GM21825 (cell line): ENCODE data around the gene TBC1D9B.
"Not testable (repeated sequence)": the region's sequence is repeated elsewhere in the genome, so short reads cannot be mapped to it uniquely, and the experiment has no call there.

Experiments used
- ATAC-seq: cut with Tn5 transposase; IDR thresholded peaks from one replicate; pipeline ENCODE4 v1.9.1; 2021; ENCODE audit warnings: mild to moderate bottlenecking, moderate library complexity; ENCODE audit not compliant: unreplicated experiment

The TBC1D9B gene

DNA sequence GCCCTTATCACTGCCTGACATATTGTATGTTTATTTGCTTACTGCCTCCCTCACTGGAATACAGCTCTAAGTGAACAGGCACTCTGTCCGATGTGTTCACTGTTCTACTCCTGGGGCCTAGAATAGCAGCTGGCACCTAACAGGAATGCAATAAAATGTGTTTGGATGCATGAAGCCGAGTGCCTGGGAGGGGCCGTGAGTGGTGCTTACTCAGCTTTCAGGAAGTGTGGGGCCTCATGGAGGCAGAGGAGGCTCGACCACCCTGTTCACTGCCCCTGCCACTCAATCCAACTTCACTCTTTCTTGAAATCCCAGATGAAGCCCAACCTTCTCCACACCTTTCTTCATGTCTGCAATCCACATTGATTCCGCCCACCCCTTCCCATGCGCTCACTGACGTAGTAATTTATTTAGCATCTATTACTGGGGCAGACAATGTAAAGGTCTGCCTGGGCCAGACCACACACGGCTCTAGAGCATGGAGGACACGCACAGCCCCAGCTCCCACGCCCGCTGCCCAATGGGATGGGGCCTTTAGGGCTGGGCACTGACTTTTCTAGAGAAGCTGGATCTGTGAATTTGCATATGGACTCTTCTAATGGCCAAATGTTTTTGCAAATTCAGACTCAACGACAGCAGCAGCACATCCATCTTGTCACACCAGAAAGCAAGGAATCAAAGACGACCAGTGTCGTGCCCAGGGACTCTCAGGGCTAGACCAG, 21.3 kb downstream of the TBC1D9B start:
- ATAC-seq, result no peak

DNA sequence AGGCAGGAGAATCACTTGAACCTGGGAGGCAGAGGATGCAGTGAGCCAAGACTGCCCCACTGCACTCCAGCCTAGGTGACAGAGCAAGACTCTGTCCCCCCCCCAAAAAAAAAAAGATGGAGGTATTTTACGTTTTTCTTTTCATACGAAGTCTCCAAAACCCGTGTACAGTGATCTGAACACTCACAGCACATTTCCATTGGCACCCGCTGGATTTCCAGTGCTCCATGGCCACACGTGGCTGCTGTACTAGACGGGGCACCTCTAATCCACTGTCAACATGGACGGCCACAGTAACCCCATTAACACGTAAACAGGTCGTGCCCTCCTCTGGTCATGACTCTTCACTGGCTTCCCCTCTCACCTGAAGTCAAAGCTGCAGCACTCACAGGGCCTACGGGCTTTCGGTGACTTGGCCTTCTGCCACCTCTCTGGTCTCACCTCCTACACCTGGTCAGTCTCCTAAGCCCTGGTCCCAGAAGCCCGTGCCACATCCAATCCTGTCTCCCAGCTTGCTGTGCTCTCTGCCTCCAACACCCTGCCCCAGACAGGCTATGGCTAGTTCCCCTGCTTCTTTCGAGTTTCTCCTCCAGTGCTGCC, 22.1 kb downstream of the TBC1D9B start:
- ATAC-seq, result no peak

DNA sequence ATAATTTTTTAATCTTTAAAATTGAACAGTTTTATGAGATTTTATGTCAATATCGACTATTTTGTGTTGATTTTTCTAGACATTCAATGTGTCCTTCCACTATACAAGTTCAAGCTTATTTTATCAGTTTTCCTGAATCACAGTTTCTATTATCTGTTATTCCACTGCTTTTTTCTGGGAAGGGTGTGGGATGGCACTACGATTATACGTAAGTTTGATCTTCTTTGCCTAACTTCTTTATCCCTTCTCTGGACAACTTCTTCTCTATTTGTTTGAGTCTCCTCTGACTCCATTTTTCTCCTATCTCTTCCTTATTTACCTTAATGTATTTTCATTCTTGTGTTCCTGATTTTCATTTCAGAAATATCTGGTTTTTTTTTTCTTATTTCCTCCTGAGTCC, 24.5 kb downstream of the TBC1D9B start:
- no peak for ATAC-seq

DNA sequence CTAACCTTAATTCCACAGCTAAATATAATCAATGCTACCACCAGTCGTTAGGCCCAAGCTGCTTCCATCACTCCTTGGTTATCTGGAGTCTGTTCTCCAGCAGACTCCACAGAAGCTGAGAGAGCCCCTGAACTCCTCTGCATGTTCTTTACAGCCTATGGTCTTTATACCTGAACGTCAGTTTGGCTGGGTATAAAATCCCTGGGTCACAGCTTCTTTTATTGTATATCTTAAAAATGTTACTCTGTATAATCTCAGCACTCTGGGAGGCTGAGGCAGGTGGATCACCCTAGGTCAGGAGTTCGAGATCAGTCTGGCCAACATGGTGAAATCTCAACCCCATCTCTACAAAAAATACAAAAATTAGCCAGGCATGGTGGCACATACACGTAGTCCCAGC, 25.4 kb downstream of the TBC1D9B start:
- ATAC-seq, result no peak

DNA sequence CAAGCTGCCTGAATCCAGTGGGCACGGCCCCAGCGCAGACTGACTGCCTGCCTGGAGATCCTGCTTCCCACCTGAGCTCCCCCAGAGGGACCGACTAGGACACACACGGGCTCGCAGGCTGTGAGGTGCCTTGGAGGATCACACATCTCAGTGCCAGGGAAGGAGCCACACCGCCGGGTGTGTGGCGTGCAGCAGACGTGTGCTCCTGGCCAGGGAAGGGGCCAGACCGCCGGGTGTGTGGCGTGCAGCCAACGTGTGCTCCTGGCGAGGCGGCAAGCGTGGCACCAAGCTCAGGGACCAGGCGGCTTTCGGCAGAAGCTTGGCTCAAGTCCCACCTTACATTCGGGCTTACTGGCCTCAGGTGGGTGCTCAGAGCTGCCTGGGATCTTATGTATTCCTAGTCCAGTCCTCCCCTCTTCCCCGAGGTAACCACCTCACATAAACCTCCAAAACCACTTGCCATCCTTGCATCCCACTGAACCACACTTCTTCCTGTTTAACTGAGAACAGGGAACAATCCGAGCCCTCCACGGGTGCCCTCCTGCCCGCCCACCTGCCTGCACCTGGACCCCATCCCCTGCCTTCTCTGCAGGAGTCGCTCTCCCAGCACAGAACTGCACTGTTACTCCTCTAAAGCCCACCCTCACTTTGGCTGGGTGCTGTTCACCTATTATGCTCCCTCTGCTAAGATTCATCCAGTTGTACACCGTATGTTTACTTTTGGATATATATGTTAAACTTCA, 26.7 kb downstream of the TBC1D9B start:
- no peak for ATAC-seq

DNA sequence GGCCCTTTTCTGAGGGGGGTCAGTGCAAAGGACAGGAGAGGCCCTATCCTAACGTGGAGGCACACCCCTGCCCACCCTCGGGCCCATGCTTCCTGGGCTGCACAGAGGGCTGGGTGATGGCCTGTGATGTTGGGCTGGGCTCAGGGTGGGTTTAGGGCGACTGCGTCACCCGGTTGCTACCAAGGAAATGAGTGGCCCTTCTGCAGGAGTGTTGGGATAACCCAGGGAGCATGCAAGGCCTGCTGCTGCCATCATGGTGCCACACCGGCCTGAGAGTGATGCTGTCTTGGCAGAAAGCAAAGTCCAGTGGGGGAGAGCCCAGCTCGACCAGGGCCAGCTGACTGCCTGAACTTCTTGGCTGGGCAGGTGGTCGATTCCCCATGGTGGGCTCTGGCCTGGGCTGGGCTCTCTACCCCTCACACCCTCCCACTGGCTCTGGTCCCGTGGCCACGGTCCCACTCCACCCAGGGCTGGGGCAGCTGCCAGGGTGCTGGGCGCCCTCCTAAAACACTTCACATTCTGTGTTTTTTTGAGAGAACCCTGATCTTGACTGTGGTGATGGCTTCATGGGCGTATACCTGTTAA, 27.5 kb downstream of the TBC1D9B start:
- no peak for ATAC-seq

DNA sequence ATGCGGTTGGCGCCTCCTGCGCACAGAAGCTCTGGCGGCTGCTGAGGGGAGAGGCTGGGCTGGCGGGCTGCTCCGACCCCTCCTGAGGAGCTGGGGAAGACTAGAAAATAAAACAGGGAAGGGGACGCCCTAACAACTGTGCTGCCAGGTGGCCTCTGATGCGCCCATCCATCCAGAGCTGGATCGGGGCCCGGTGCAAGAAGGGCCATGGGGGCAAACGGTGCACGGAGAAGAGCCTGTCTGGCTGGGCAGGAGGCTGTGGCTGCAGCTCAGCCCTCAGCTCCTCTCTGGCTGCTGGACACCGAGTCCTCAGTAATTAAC, 28.0 kb downstream of the TBC1D9B start:
- ATAC-seq, result no peak

DNA sequence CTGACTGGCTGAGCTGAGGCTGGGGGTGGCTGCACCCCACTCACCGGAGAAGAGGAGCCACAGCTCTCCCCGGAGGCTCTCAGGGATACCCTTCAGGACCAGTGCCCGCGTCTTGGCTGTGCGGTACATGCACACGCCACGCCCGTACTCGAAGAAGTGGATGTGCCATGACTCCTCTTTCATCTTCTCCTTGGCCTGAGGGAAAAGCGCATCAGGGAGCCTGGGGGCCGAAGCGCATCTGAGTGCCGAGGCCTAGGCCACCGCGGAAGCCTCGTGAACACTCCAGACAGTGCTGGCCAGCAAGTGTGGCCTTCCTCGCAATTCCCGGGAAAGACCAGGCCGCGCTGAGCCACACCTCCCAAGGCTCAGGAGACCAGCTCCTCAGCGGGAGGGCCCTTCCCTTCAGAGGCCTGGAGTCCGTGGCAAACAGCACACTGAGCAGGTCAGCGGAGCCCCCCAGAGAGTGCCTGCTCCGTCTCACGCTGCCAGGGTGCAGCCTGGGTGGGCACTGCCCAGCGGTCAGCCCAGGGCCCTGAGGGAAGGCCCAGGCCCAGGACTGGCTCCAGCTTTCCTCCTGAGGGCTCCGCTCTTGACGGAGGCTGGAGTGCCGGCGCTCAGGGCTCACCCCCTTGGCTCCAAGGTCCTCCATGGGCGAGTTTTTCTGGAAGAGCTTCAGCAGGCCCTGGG, 28.6 kb downstream of the TBC1D9B start:
- ATAC-seq, result no peak

DNA sequence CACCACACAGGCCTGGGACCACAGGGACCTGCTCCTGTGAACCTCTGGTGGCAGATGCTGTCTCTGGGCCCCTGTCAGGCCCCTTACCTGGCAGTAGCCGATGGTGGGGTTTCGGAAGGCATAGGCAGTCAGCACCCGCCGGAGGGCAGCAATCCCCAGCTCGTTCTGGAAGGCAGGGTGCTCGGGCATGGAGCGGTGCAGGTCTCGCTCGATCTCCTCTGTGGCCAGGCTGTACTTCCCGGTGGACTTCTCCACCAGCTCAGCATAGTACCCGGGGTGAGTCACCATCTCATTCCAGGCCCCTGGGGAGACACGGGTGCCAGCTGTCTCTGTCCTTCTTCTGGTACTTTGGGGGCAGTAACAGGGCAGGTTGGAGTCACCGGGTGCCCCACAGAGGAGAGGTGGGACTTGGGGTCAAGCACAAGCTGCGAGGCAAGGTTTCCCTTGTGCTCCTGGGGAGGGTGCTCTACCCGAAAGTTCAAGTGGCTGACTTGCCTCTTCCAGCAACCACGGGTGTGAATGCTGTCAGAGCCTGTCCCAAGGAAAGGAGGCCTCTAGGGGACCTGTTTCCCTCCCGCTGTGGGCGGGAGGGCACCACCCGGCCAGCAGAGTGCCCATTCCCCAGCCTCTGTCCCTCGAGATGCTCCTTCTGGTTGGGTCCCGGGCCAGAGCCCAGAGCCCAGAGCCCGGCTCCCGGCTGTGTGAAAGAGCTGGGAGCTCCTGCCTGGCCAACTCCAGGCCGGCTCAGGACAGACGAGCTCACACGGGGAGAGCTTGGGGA, 29.3 kb downstream of the TBC1D9B start:
- no peak for ATAC-seq

DNA sequence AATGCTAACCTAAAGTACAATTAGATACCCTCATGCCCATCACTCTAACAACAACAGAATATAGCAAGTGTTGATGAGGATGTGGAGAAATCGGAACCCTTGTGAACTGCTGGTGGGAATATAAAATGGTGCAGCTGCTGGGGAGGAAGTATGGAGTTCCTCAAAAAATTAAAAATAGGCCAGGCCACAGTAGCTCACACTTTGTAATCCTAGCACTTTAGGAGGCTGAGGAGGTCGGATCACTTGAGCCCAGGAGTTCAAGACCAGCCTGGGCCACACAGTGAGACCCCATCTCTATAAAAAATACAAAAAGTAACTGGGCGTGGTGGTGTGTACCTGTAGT, 31.1 kb downstream of the TBC1D9B start:
- no peak for ATAC-seq

DNA sequence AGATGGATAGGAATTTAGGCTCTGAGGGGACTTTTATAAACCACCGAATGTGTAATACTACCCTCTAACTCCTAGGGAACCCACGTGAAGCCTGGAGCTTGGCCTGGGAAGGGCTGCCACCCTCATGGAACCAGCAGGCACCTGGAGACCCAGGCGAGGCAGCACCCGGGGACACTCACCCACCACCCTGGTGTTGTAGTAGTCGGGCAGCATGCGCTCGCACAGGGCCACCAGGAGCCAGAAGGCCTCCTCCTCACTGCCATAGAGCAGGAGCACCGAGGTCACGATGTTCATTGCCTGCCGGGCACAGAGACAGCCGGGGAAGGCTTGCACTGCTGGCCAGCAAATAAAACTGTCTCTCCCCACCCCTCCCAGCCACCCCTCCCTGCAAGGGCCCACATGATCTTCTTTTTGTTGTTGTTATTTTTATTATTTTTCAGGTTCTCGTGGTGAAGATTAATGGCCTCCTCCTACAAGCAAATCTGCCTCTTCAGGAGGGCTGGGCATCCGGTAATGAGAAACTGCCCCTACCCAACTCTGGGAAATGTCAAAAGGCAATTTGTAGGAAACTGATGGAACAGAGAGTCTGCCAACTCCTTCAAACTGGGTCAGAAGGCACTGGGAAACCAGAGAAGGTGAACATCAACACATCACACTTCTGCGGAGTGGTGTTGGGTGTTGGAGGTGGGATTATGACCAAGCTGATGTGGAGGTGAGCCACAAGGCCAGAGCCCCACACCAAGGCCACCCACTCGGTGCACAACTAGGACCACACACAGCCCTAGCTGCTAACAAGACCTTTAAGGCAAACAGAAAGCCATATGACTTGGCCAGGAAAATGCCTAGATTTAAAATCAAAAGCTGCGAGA, 31.7 kb downstream of the TBC1D9B start:
- no peak for ATAC-seq

DNA sequence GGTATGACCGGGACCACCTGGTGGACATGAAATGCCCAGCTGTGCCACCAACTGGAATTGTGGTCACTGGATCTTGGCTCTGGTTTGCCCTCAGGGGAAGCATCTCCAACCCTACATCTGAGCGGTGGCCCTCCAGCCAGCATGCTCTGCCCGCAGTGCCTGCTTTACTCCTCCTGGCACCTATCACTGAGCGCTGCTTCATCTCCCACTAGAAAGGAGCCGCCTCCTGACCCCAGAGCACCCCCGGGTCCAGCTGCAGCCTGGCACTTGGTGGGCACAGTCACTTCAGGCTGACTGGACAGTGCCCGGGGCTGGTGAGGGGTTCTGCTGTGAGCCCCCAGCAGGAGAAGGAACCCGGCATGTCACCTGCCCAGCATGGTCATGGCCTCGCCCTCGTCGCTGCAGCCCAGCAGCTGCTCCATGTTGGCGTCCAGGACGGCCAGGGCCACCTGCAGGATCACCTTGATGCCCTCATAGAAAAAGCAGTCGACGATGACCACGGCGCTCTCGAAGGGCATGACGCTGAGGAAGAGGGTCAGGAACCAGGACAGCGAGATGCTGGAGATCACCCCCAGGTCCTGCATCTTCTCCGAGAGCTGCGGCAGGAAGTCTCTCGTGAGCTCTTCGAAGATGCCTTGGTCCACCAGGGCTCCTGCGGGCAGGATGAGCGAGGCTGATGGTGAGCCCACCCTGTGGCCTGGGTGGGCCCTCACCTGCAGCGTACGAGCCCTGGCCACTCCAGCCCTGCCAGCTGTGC, 33.0 kb downstream of the TBC1D9B start:
- no peak for ATAC-seq

DNA sequence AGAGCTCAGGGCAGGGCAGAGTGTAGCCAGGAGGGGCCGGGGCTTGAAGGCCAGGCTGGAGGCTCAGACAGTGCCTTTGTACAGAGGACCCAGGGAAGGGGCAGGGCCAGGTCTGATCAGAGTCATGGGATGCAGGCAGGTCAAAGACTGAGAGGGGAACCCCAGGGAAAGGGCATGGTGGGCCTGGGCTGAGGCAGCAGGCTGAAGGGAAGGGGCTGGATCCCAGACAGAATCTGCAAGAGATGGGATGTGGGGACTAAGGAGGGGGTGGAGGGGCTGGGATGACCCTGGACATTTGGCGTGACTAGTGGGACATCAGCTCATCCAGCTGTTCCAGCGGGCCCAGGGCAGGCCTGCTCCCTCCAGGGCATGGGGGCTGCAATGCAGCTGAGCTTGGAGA, 33.6 kb downstream of the TBC1D9B start:
- no peak for ATAC-seq

DNA sequence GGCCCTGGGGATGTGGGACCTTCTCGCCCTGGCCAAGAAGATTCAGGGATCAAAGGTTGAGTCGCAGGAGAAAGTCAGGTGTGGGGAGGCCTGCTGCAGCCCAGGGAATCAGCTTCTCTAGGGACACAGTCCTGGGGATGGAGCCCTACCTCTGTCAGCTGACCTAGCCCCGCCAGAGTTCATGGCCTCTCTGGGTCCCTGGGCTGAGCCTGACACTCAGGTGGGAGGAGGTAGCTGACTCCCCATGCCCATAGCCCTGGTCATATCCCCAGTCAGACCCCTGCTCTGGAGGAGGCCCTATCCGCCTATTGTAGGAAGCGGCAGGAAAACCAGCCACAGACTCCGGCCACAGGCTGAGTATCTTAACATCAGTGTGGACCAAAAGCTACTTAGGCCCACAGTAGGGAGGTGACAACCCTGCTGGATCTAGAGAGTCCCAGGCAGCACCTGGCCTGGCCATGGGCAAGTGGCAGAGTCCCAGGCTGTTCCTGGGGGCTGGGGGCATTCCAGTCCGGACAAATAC, 34.0 kb downstream of the TBC1D9B start:
- ATAC-seq, result no peak

DNA sequence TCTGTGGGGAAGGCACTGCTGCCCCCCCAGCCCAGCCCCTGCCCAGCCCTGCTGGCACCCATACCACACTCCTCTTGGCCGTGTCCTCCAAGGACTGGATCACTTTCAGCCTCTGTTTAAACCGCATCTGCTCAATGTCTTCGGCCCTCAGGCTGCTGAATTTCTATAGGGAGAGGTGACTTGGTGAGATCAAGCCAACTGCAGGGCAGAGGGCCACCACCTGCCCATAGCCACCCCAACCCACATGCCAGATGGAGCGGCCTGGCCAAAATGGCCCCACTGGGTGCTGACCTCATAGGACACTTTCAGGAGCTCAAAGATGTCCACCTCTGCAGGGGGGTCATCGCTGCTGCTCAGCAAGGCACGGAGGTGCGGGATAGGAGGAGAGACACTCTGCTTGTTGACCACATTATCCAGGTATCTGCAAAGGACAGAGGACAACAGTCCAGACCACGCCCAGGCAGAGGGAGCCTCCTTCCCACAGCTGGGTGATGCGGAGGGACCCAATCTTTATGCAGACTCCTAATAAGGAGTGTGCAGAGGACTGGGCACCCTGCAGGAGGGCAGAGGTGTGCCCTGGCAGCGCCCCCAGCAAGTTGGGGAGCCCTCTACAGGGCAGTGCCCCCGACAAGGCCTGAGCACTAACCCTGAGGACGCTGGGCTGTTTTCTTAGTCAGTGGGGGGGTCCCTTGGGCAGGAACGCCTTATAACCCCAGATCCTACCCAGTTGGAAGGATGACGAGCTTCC, 34.7 kb downstream of the TBC1D9B start:
- ATAC-seq, result no peak

DNA sequence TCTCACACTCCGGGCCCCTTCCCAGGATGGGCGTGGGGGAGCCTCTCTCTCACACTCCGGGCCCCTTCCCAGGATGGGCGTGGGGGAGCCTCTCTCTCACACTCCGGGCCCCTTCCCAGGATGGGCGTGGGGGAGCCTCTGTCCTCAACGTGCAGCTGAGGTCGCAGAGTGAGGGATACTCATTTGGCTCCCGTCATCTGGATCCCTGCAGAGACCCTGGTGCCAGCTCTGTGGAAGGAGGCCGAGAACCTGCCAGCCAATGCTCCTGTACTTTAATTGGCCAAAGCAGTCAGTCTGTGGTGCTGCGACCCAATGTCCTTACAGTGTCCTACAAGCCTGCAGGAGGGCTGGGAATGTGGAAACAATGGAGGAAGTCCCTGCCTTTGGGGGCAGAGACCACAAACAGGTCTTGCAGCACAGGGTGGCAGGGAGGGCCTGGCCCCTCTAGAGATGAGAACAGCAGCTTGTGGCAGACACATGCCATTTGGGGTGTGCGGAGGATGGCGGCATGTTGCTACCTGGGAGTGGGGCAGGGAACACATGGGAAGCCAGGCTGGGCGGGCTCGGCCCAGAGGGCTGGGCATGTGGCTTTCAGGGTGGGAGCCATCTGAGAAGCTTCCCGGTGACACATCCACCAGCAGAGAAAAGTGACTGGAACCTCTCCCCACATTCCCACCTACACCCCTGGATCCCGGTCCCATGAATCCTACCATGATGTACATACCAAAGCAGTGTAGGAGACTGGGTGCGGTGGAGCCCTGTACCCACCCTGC, 35.5 kb downstream of the TBC1D9B start:
- no peak for ATAC-seq

DNA sequence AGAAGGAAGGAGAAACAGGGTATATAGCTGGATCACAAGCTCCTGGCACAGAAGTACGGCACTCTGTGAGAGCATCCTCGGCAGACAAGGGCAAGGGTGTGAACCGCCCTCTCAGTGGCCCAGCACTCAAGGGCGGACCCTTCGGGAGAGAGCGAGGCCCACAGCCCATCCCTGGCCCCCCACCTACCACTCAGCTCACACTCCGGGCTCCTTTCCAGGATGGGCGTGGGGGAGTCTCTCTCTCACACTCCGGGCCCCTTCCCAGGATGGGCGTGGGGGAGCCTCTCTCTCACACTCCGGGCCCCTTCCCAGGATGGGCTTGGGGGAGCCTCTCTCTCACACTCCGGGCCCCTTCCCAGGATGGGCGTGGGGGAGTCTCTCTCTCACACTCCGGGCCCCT, 36.2 kb downstream of the TBC1D9B start:
- ATAC-seq, result not testable (repeated sequence)
